RPMI7951 (cell line): ENCODE results near the gene RIF1. TPM values are rescaled to one million over a fixed set of nuclear protein-coding genes. Genes with fewer than 3 reads are reported as not detected.

Source experiments
- DNase-seq: peaks from one replicate; pipeline ENCODE4 v3.0.0-alpha.2; 2012; ENCODE audit warnings: low read depth
- total RNA-seq: library from RNA; depleted of rRNA; stranded (reverse); fragments of >200 nt; shearing (Covaris generic); gene quantifications from 2 replicates; pipeline ENCODE4 v1.2.3, GENCODE V29; 2014; rRNA removed

The RIF1 gene, protein sequence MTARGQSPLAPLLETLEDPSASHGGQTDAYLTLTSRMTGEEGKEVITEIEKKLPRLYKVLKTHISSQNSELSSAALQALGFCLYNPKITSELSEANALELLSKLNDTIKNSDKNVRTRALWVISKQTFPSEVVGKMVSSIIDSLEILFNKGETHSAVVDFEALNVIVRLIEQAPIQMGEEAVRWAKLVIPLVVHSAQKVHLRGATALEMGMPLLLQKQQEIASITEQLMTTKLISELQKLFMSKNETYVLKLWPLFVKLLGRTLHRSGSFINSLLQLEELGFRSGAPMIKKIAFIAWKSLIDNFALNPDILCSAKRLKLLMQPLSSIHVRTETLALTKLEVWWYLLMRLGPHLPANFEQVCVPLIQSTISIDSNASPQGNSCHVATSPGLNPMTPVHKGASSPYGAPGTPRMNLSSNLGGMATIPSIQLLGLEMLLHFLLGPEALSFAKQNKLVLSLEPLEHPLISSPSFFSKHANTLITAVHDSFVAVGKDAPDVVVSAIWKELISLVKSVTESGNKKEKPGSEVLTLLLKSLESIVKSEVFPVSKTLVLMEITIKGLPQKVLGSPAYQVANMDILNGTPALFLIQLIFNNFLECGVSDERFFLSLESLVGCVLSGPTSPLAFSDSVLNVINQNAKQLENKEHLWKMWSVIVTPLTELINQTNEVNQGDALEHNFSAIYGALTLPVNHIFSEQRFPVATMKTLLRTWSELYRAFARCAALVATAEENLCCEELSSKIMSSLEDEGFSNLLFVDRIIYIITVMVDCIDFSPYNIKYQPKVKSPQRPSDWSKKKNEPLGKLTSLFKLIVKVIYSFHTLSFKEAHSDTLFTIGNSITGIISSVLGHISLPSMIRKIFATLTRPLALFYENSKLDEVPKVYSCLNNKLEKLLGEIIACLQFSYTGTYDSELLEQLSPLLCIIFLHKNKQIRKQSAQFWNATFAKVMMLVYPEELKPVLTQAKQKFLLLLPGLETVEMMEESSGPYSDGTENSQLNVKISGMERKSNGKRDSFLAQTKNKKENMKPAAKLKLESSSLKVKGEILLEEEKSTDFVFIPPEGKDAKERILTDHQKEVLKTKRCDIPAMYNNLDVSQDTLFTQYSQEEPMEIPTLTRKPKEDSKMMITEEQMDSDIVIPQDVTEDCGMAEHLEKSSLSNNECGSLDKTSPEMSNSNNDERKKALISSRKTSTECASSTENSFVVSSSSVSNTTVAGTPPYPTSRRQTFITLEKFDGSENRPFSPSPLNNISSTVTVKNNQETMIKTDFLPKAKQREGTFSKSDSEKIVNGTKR (N-terminal part only)
- 31.5 and 36.2 TPM in 2 replicates for total RNA-seq

DNA sequence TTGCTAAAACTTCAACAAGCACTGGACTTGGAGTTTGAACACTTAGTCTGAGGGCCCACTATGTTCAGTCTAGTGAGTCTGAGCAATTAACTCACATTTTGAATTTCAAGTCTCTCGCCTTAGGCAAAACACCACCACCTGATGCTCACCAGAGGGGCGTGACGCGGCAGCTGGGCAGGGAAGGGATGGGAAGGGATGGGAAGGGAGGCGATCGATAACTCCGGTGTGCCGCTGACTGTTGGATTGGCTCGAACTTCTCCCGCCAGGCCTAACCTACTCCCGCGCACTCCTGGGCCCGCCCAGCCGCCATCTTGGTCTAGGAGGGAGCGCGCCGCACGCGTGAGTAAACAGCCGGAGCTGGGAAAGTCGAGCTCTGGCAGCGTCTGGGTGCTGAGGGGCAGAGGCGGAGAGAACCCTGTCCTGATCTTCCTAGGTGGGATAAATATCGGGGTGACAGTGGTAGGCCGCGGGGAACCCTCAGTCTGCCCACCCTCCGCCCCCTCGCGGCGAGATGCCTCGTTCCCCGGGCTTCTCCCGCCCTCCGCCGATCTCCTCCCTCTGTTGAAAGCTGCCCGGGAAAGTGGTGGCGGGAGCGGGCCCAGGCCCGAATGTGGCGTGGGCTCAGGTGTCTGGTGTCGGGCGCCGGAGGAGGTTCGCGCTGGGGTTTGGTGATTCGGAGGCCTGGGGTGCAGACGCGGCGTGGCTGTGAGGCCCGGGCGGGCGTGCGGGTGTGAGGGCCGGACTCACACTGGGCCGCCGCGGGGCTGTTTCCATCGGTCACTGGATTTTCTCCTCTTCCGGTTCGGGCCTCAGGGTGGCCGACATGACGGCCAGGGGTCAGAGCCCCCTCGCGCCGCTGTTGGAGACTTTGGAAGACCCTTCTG lies at the start of gene RIF1:
Gene RIF1 (plus strand): TSS at position 302 of the 884 bp plus-strand sequence. CDS start 522 bp downstream, at position 824.
- DNase-seq = peak; percentile 96

GRCh38 chr2:151361674-151362370 lies 47.9 kb upstream of the RIF1 start:
- DNase-seq = no peak

- DNase-seq = no peak
Measured at GRCh38 chr2:151363709-151364108, 46.0 kb upstream of the RIF1 start.

DNA sequence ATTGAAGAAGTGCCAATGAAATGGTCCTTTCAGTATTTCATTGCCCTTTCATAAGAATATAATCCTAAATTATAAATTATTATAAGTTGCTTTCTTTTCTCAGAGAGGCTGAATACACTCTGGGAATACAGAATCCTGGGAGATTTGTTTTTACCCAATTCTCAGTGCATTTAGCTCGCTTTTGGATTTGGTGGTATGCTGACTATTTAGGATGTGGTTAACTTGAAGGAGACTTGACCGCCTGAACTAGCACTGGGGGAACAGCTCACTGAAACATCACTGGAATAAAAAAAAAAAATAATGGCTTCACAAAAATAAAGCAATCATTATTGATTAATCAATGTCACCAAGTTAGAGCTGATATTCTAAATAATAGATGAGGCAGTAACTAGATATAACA lies 42.1 kb upstream of the RIF1 start:
- DNase-seq = peak; percentile 64

- peak; percentile 69 for DNase-seq
Measured at GRCh38 chr2:151374436-151374835, 35.3 kb upstream of the RIF1 start.

DNA sequence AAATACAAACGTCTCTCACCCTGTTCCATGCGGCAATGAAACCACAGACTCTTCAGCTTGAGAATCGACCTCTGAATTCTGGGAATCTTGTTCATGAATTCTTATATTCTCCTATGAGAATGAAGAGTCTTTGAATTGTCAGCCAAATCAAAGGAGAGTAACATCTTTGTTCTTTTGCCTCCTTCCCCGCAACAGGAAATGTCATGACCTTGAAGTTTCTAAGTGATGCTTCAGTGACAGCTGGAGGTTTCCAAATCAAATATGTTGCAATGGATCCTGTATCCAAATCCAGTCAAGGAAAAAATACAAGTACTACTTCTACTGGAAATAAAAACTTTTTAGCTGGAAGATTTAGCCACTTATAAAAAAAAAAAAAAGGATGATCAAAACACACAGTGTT lies 30.5 kb upstream of the RIF1 start:
- DNase-seq = peak; percentile 15

- no peak for DNase-seq
Measured at GRCh38 chr2:151380580-151381235, 29.0 kb upstream of the RIF1 start.

DNA sequence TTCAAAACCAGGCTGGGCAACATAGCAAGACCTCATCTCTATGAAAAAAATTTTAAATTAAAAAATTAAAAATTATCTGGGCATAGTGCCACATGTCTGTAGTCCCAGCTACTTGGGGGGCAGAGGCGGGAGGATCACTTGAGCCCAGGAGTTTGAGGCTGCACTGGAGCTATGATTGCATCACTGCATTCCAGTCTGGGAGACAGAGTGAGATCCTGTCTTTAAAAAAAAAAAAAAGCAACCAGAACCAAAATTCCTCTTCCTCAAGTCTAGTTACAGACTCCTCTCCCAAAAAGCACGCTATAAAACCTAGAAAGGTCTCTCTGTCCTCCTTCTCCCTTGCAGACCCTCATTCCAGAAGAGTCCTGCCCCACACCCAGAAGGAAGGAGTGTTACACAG lies 28.4 kb upstream of the RIF1 start:
- DNase-seq = no peak

GRCh38 chr2:151388011-151388410 lies 21.7 kb upstream of the RIF1 start:
- DNase-seq = no peak

DNA sequence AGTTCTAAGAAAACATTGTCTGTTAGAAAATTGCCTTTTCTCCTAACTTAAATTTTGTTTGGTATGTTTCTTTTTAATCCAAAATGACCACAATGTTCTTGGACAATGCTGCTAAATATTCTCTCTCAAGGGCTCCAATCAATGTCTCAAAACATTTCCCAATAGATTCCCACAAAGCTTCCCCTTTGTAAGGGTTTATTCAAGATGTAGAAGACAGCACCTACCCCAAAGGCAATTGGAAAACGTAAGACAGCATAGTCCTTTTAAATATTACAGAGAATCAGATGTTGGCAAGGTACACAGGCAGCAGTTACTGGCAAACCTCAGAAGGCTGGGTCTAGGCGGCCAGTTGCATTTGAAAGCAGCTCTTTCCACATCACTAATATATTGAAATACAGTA lies 18.3 kb upstream of the RIF1 start:
- DNase-seq = no peak

DNA sequence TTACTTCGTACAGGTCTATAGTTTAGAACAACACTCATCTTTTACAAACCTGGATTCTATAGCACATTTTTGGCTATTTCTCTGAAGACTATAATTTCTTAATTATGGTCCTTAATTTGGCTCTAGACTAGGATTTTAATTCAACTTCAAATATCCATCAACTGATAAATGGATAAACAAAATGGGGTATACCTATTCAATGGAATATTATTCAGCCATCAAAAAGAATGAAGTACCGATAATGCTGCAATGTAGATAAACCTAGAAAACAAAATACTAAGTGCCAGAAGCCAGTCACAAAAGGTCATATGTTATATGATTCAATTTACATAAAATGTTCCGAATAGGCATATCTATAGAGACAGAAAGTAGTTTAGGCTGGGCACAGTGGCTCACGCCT lies 15.2 kb upstream of the RIF1 start:
- DNase-seq = no peak

DNA sequence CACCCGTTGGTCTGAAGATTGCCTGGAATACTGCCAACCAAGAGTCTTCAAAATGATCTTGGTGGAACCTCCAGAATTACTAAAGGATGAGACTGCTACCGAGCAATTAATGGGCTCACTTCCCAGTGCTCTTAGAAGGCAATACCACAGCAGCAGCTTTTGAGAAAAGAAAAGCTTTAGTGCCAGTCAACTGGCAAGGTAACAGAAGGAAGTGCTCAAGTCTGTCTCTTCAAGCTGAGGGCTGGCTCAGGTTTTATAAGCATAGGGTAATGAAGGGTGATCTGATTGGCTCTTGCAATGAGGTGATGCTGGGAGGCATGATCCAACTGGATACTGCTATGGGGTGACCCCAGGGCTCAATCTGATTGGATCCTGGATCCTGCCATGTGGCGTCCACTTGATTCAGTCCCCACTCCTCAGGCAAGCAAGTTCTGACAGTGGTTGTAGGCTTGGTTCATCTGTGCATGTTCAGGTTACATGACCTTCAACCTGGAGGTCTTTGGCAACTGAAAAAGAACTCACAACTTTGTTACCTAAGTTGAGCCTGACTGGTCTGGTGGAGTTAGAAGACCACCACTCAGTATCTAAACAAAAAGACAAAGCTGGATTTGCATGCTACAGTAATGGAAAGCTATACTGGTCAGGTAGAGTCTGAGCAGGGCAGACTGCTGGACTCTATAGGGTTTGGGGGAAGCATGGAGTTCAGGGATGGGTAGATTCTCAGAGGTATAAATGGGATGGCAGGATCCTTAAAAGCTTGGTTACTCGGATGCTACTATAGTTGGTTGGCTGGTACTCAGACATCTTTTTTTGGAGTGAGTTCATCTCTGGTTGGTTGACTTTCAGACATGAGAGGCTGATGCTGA lies 14.0 kb upstream of the RIF1 start:
- no peak for DNase-seq

DNA sequence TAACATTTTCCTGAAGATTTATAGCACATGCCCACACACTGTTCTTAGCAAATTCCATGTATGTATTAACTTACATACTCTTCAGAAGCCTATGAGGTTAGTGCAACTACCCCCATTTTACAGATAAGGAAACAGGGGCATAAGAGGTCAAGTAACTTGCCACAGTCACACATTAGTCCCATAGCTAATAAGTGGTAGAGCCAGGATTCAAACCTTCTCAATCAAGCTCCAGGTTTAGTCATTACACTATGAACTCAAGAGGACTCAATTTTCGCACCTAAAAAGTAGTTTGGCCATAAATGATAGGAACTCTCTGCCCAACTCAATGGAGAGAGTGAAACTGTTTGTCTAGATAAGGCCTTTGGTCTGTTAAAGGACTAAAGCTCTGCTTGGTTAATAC lies 9.7 kb upstream of the RIF1 start:
- DNase-seq = no peak

GRCh38 chr2:151401149-151401548 lies 8.6 kb upstream of the RIF1 start:
- DNase-seq = no peak

DNA sequence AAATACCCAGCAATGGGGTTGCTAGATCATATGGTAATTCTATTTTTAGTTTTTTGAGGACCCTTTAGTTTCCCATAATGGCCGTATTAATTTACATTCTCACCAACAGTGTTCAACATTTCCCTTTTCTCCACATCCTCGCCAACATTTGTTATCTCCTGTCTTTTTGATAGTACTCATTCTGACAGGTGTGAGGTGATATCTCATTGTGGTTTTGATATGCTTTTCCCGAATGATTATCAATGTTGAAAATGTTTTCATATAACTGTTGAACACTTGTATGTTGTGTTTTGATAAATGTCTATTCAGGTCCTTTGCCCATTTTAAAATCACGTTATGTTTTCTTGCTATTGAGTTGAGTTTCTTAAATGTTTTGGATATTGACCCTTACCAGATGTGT lies 5.8 kb upstream of the RIF1 start:
- no peak for DNase-seq

DNA sequence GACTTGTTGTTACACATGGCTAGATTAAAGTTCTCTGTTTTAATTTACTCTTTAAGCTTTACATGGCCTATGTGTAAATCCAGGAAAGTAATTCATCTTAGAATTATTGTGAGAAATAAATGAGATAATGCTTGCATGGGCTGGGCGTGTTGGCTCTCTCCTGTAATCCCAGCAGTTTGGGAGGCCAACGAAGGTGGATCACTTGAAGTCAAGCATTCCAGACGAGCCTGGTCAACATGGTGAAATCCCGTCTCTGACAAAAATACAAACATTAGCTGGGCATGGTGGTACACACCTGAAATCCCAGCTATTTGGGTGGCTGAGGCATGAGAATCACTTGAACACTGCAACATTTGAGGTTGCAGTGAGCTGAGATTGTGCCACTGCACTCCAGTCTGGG lies 4.3 kb upstream of the RIF1 start:
- no peak for DNase-seq

- DNase-seq = no peak
Measured at GRCh38 chr2:151407281-151407680, 2.4 kb upstream of the RIF1 start.

DNA sequence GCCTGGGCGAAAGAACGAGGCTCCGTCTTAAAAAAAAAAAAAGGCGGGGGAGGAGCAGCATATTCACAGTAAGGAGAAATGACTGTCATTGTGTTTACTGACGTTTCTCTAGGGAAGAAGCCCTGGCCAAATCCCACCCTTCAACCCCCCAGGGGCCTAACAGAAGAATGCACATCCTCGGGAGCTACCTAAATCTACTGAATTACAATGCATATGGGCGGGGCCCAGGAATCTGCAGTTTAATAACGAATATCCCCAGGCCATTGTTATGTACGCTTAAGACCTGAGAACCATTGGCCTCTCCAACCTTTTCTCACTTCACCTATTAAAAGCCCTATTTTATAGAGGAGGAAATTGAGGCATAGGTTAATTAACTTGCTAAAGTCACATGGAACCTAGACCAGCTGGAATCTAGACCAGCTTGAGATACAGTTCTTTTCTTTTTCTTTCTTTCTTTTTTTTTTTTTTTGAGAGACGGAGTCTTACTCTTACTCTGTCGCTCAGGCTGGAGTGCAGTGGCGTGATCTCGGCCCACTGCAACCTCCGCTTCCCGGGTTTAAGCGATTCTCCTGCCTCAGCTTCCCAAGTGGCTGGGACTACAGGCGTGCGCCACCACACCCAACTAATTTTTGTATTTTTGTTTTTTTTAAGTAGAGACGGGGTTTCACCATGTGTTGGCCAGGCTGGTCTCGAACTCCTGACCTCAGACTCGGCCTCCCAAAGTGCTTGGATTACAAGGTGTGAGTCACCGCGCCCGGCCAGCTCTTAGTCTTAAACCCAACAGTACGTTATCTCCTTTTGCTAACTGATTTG lies 708 bp upstream of the RIF1 start:
- no peak for DNase-seq
